ENCODE results near the gene OGA. TPM values are rescaled to one million over a fixed set of nuclear protein-coding genes. Genes with fewer than 3 reads are reported as not detected.

OGA gene
- total RNA-seq, 1 donor from 2014 or later, result 77.6 TPM

GRCh38 chr10:101839002-101839401 lies 20.8 kb upstream of the OGA start:
- intact Hi-C loops (cut with DNase I), result no loop called here

GRCh38 chr10:101838416-101838970 lies 20.2 kb upstream of the OGA start:
- intact Hi-C loops (cut with DNase I), result no loop called here
- DNase-seq (ENCODE audit: low spot score), result no peak

More at GRCh38 chr10:101839002-101839401, 20.8 kb upstream of the OGA start:
- no peak for DNase-seq (ENCODE audit: low spot score)

GRCh38 chr10:101837748-101838147 lies 19.5 kb upstream of the OGA start:
- peak; percentile 22 for DNase-seq (ENCODE audit: low spot score)
- intact Hi-C loops (cut with DNase I), result no loop called here

GRCh38 chr10:101835362-101835761 lies 17.1 kb upstream of the OGA start:
- intact Hi-C loops (cut with DNase I), result no loop called here
- no peak for DNase-seq (ENCODE audit: low spot score)

GRCh38 chr10:101834341-101834740 lies 16.1 kb upstream of the OGA start:
- intact Hi-C loops (cut with DNase I), result no loop called here
- DNase-seq (ENCODE audit: low spot score), result no peak

- intact Hi-C loops (cut with DNase I), result no loop called here
- DNase-seq (ENCODE audit: low spot score), result no peak
Measured at GRCh38 chr10:101833466-101833865, 15.2 kb upstream of the OGA start.

- DNase-seq (ENCODE audit: low spot score), result peak; percentile 26
- intact Hi-C loops (cut with DNase I), result no loop called here
Measured at GRCh38 chr10:101832325-101832771, 14.1 kb upstream of the OGA start.

- intact Hi-C loops (cut with DNase I), result no loop called here
- peak; percentile 72 for DNase-seq (ENCODE audit: low spot score)
Measured at GRCh38 chr10:101831169-101831811, 13.0 kb upstream of the OGA start.

- intact Hi-C loops (cut with DNase I), result no loop called here
- DNase-seq (ENCODE audit: low spot score), result peak; percentile 94
Measured at GRCh38 chr10:101830322-101831168, 12.3 kb upstream of the OGA start.

GRCh38 chr10:101829561-101830315 lies 11.5 kb upstream of the OGA start:
- peak; percentile 82 for DNase-seq (ENCODE audit: low spot score)
- intact Hi-C loops (cut with DNase I), result no loop called here

- DNase-seq (ENCODE audit: low spot score), result peak; percentile 71
- intact Hi-C loops (cut with DNase I), result no loop called here
Measured at GRCh38 chr10:101828766-101829551, 10.7 kb upstream of the OGA start.

- intact Hi-C loops (cut with DNase I), result no loop called here
- DNase-seq (ENCODE audit: low spot score), result peak; percentile 57
Measured at GRCh38 chr10:101827919-101828600, 9.8 kb upstream of the OGA start.

GRCh38 chr10:101826852-101827434 lies 8.7 kb upstream of the OGA start:
- DNase-seq (ENCODE audit: low spot score), result peak; percentile 38
- intact Hi-C loops (cut with DNase I), result no loop called here

- intact Hi-C loops (cut with DNase I), result no loop called here
- no peak for DNase-seq (ENCODE audit: low spot score)
Measured at GRCh38 chr10:101824736-101825135, 6.5 kb upstream of the OGA start.

- intact Hi-C loops (cut with DNase I), result loop anchor here (2.0 kb wide), 1 partner anchor 36 kb away; the partner anchor contains the start of gene NPM3
- no peak for DNase-seq (ENCODE audit: low spot score)
Measured at GRCh38 chr10:101818872-101819633, 809 bp upstream of the OGA start.

GRCh38 chr10:101817337-101818118 lies 716 bp downstream of the OGA start:
- intact Hi-C loops (cut with DNase I), result loop anchor here (2.0 kb wide), 1 partner anchor 35 kb away; the partner anchor contains the start of gene NPM3
- DNase-seq (ENCODE audit: low spot score), result peak; percentile 89

- intact Hi-C loops (cut with DNase I), result no loop called here
- DNase-seq (ENCODE audit: low spot score), result no peak
Measured at GRCh38 chr10:101816913-101817336, 1.3 kb downstream of the OGA start.

Data from cardiac septum (tissue), 1 donor.